NB4 (cell line): Measurements from ENCODE around the gene INHBC.
A peak's percentile ranks its signal among the peaks of the same experiment; 100 is the strongest.

ENCODE experiments used
- DNase-seq: peaks from one replicate; pipeline ENCODE4 v3.0.0; 2010; ENCODE audit warnings: low read depth
- H3K4me3 ChIP-seq: one replicate; pipeline ENCODE4 v1.5.1; 2011; ENCODE audit warnings: mild to moderate bottlenecking, low read depth, low read length, moderate library complexity
- MYC ChIP-seq: IDR thresholded peaks from 2 replicates; pipeline ENCODE4 v1.6.1; 2011; ENCODE audit warnings: low read depth, low read length
- POLR2A ChIP-seq: IDR thresholded peaks from 2 replicates; pipeline ENCODE4 v1.6.1; 2011; ENCODE audit warnings: mild to moderate bottlenecking; ENCODE audit not compliant: insufficient read length; ENCODE audit errors: extremely low read depth
- TF ChIP-seq, protein P1 (sequence below): IDR thresholded peaks from one replicate; pipeline ENCODE4 v1.5.1; 2012; ENCODE audit warnings: low read depth, low read length
- TF ChIP-seq, protein P2 (sequence below): IDR thresholded peaks from 2 replicates; pipeline ENCODE4 v1.6.1; 2011; ENCODE audit warnings: low read depth, low read length

The INHBC gene

DNA sequence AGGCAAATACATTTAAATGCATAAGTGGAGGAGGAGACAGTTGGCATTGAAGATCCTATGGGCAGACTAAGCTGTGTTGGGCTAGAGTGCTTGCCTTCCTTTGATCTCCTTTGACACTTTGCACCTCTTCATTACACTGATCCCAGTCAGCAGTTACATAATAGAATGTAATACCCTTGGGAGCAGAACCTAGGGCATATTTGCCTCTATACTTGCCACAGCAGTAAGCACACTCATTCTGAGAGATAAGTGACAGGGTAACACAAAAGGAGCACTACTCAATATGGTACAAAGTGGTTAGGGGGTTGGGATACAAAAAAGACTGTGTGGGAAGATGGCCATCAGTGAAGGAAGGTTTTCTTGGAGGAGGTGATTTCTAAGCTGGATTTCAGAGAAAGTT is 62.2 kb downstream of the INHBC start:
- peak; percentile 28 for DNase-seq
- no peak overlapping the region for H3K4me3 ChIP-seq
- TF ChIP-seq, protein P1, sequence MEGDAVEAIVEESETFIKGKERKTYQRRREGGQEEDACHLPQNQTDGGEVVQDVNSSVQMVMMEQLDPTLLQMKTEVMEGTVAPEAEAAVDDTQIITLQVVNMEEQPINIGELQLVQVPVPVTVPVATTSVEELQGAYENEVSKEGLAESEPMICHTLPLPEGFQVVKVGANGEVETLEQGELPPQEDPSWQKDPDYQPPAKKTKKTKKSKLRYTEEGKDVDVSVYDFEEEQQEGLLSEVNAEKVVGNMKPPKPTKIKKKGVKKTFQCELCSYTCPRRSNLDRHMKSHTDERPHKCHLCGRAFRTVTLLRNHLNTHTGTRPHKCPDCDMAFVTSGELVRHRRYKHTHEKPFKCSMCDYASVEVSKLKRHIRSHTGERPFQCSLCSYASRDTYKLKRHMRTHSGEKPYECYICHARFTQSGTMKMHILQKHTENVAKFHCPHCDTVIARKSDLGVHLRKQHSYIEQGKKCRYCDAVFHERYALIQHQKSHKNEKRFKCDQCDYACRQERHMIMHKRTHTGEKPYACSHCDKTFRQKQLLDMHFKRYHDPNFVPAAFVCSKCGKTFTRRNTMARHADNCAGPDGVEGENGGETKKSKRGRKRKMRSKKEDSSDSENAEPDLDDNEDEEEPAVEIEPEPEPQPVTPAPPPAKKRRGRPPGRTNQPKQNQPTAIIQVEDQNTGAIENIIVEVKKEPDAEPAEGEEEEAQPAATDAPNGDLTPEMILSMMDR, result no peak
- TF ChIP-seq, protein P2, sequence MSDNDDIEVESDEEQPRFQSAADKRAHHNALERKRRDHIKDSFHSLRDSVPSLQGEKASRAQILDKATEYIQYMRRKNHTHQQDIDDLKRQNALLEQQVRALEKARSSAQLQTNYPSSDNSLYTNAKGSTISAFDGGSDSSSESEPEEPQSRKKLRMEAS, result no peak
- no peak for TF ChIP-seq POLR2A
- TF ChIP-seq MYC, result no peak

DNA sequence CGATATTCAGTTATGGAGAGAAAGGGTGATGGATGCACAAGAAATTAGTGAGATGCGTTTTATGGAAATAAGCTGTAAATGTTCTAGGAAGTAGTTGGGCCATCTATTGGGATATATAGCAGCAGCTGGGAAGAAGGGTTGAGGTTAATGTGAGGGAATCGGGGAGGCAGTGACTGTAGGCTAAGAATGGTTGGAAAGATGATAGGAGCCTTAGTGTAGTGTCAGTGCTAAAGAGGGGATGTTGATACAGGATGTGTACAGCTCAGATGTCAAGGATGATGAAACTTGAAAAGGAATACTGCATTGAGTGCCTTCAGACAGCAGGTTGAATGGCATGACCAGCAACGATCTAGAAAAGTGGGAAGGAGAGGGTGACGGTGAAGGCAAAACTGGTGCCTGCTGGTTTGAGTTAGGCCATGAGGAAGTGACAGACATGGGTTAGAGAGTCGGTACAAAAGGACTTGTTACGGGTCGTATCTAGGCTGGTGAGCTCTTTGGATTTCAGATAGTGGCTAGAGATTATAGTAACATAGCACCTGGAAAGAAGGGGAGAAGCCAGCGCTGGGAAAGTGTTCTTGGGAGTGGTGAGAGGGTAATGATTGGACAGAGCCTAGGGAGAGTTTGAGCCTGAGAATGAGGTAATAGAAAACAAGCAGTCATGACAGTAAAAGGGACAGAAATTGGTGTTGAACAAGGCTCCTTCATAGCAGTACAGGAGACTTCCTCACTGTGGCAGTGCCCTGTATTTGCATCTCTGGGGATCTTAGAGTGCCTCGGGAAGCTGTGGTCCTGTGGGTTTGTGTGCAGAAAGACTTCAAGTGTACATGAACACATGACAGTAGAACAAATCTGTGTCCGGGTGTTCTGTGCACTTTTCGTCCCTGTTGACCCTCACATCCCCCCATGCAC is 62.9 kb downstream of the INHBC start:
- no peak for DNase-seq
- H3K4me3 ChIP-seq, result no peak overlapping the region
- no peak for TF ChIP-seq MYC

DNA sequence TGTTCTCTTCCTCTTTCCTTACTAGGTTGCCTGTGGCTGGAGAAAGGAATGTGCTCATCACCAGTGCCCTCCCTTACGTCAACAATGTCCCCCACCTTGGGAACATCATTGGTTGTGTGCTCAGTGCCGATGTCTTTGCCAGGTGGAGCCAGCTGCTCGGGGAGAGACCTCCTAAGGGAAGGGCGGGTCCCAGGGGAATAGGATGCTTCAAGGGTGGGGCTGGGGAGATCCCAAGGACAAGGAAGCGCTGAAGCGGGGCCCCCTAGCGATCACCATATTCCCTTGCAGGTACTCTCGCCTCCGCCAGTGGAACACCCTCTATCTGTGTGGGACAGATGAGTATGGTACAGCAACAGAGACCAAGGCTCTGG is 63.5 kb downstream of the INHBC start:
- no peak for DNase-seq
- no peak overlapping the region for H3K4me3 ChIP-seq
- TF ChIP-seq POLR2A, result no peak
- TF ChIP-seq, protein P1, result no peak
- TF ChIP-seq, protein P2, result no peak
- TF ChIP-seq MYC, result no peak

DNA sequence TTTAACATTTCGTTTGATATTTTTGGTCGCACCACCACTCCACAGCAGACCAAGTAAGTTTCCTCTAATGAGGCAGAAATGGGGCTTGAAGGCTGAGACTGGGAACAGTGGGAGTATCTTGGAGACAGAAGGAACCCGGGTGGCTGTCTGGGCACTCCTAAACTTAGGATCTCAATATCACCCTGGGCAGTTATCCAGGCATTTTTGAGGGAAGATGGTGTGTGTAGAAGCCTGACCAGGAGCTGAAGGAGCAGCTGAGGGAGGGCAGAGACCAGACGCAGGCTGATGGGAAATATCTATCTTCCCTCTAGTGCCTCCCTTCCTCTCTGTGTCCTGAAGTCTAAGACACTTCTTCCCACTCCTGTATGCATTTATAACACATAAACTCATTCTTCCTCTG is 64.0 kb downstream of the INHBC start:
- no peak for DNase-seq
- H3K4me3 ChIP-seq, result no peak overlapping the region
- TF ChIP-seq POLR2A (no peak), MYC (no peak)
- TF ChIP-seq, protein P2, result no peak
- TF ChIP-seq, protein P1, result no peak

DNA sequence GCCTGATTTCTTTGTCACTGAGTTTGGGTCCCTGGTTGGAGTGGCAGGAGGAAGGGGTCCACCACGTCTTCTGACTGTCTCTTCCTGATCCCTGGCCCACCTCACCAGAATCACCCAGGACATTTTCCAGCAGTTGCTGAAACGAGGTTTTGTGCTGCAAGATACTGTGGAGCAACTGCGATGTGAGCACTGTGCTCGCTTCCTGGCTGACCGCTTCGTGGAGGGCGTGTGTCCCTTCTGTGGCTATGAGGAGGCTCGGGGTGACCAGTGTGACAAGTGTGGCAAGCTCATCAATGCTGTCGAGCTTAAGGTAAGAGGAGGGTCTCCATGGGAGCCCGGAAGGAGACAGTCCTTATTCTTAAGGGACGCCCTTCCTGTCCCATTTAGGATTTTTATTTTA is 65.6 kb downstream of the INHBC start:
- H3K4me3 ChIP-seq, result no peak overlapping the region
- no peak for DNase-seq
- TF ChIP-seq MYC (no peak), POLR2A (no peak)
- TF ChIP-seq, protein P1, result no peak
- TF ChIP-seq, protein P2, result no peak
